GM18520 (cell line): ENCODE results near the gene PBX4.
"Not testable (repeated sequence)": the region's sequence is repeated elsewhere in the genome, so short reads cannot be mapped to it uniquely, and the experiment has no call there.

ENCODE experiments used
- ATAC-seq: cut with Tn5 transposase; IDR thresholded peaks from one replicate; pipeline ENCODE4 v1.9.1; 2021; ENCODE audit not compliant: unreplicated experiment

Gene PBX4

DNA sequence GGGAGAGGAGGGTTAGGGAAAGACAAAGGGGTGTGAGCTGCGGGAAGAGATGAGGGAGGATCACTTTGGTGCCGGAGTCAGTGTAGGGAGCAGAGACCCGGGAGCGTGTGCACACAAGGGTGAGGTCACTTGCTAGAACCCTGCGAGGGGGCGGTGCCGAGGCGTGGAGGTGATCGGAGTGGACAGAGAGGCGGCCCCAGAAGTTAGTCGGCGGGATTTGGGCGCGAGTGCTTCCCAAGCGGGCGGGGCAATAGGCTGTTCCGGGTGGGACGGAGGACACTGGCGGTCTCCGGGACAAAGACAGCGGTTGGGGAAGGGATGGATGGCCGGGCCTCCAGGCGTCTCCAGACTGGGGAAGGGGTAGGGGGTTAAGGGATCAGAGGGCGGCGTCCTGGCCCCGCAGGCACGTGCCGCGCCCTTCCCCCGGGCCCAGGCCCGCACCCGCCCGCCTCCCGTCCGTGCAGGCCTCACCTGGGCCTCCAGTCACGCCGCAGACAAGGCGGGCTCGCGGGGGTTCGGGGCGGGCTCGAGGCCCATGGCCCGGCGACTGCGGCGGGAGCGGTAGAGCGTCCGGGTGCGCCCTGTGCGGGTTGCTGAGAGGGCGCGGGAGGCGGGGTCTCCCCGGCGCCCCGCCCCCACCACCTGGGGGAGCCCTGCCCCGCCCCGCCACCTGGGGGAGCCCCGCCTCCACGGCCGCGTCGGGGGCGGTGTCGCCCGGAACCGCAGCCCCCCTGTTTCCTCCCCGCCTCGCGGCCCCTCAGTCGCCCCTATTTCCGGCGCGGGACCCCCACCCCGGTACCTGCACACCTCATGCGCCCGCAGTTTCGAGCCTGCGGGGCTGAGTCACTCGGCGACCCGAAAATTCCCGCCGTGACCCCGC, 9.4 kb upstream of the PBX4 start, which contains the start of gene LPAR2:
LPAR2 (minus strand) TSS at position 600 of the 880 bp plus-strand sequence. CDS start 945 bp downstream, outside the sequence.
- ATAC-seq, result peak; percentile 47

DNA sequence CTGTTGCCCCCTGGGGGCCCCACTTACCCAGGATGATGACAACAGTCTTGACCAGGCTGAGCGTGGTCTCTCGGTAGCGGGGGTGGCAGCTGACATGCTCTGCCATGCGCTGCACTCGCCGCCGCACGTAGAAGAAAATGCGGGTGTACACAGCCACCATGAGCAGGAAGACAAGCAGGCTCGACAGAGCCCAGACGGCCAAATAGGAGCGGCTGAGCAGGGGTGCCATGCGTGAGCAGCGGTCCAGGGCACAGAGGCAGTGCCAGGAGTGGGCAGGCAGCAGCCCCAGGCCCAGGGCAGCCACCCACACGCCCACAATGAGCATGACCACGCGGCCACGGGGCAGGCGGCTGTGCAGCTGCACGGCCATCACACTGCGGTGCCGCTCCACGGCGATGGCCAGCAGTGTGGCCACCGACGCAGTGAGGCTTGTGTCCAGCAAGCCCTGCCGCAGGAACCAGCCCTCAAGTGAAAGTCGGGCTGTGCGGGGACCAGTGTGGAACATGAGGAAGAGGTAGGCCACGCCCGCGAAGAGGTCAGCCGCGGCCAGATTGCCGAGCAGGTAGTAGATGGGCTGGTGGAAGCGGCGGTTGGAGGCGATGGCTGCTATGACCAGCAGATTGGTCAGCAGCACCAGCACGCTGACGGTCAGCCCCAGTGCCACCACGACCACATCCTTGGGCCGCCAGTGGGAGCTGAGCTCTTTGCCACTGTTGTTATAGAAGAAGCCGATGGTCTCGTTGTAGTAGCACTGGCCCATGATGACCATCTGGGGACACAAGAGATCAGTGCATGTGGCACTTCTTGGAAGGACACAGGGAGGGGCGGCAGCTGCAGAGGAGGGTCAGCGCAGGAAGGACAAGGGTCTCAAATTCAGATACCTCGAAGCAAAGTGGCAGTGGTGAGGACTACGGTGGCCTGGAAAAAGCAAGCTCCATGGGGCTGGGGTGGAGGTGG, 8.3 kb upstream of the PBX4 start:
- no peak for ATAC-seq

DNA sequence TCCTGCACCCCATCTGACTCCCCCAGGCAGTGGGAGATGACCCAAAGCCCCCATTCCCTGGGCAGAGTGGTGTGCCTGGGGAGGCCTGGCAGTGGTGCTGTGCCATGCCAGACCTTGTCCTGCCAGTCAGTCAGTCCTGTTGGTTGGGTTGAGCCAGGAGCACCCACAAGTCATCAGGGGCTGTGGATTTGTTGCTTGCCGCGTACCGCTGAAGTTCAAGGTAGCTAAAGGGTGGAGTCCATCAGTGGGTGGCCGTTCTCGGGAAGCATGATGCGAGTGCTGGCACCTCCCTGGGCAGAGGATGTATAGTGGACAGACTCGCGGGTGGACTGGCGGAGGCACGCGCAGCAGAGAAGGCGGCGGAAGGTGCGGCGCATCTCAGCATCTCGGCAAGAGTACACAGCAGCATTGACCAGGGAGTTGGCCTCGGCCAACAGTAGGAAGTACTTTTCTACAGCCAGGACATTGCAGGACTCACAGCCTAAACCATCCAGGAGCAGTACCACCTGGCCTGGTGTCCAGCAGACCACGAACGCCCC, 5.6 kb upstream of the PBX4 start:
- ATAC-seq, result no peak

DNA sequence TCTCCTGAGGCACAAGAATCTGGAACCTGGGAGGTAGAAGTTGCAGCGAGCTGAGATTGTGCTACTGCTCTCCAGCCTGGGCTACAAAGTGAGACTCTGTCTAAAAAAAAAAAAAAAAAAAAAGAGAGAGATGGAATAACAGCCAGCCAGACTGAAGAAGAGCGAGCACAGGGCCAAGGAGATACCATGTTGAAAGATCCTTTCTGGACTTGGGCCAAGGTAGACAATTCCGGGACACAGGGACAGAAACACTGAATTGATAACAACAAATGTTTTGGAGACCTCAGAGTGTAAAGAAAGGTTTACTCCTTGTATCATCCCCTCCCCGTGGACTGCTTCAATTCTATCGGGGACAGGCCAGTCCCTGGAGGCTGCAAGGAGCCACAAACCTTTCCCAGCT, 4.9 kb upstream of the PBX4 start:
- ATAC-seq, result no peak

DNA sequence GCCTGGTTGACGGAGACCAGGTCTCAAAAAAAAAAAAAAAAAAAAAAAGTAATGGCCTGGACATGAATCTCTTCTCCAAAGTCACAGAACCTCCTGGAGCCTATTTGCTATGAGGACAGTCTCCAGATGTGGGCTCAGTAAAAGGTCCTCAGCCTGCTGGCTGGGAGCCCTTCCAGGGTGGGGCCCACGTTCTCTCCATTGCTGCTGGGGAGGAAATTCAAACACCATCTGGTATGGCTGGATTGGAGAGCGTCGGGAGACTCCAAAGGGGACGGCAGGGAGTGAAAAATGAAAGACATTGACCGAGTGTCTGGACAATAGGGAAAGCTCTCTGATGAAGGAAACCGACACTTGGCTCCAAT, 1.3 kb upstream of the PBX4 start:
- ATAC-seq, result no peak

DNA sequence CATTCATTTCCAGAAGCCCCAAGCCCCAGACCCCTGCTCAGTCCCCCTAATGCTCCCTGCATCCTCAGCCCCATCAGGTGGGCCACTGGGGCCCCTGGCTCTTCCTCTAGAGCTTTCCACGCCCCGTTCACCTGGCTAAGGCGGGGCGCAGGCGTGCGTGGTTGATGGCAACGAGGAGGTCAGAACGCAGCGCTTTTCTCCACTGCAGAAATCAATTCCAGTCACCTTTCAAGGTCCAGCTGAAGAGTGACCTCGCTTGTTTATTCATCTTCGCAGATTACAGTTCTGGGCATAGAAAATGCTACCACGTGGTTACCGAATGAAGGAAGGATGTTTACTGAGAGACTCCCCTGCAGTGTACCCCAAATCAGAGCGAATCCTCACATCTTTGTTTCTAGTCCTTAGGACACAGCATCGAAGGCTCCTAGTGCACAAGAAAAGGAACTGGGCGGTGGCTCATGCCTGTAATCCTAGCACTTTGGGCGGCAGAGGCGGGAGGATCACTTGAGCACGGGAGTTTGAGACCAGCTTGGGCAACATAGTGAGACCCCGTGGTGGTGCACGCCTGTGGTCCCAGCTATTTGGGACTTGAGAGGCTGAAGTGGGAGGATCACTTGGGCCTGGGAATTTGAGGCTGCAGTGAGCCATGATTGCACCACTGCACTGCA, 828 bp upstream of the PBX4 start:
- no peak for ATAC-seq

DNA sequence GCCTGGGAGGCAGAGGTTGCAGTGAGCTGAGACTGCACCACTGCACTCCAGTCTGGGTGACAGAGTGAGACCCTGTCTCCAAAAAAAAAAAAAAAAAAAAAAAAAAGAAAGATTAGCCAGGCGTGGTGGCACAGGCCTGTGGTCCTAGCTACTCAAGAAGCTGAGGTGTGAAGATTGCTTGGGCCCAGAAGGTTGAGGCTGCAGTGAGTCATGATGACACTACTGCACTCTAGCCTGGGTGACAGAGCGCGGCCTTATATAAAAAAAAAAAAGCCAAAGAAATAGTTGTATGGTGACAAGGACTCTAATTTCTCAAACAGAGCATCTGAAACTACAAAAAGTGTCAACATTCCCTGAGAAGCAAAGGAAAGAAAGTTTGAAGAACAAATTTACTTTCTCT, 3.4 kb downstream of the PBX4 start:
- no peak for ATAC-seq

DNA sequence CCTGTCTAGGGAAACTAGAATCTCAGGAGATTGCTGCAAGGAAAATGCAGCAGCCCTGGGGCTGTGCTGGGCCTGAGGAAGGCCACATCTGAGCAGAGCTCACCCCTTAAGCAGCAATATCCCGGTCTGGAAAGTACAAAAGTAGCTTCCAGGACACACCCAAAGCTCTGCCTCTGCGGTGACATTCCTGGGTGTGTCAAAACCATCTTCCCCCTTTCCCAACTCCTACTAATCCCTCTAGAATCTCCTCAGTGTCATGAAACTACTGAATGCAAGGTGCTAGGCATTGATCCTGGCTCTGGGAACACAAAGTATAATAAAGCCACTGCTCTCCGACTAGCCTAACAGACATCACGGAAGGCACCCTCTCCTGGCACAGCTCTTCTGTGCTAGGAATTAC, 5.0 kb downstream of the PBX4 start:
- ATAC-seq, result no peak

DNA sequence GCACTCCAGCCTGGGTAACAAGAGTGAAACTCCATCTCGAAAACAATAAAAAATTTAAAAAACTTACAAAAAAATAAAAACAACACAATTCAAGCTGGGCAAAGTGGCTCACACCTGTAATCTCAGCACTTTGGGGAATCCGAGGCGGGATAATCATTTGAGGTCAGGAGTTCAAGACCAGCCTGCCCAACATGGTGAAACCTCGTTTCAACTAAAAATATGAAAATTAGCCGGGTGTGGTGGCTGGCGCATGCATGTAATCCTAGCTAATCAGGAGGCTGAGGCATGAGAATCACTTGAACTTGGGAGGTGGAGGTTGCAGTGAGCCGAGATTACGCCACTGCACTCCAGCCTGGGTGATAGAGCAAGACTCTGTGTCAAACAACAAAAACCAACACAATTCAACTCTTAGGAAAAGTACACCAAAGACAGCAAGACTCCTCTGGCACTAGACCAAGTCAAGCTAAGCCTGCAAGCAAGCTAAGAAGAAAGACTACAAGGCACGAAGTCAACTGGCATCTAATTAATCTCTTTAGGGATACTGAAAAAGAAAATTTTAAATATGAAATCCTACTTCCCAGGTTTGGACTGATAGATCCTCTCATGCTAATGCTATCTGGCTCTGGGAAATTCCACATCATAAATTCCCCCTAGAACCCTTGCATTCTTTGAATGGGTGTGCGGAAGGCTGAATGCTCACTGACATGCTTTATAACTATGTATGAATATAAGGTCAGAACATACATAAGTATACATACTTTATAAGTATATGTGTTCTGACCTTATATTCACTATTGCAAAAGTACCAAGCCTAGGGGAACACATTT, 7.9 kb downstream of the PBX4 start:
- no peak for ATAC-seq

DNA sequence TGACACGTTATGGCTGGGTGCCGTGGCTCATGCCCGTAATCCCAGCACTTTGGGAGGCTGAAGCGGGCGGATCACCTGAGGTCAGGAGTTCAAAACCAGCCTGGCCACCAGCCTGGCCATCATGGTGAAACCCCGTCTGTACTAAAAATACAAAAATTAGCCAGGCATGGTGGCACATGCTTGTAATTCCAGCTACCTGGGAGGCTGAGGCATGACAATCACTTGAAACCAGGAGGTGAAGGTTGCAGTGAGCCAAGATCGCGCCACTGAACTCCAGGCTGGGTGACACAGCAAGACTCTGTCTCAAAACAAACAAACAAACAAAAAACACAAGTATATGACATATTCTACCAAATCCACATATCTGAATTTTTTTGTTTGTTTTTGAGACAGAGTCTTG, 11.8 kb downstream of the PBX4 start:
- not testable (repeated sequence) for ATAC-seq

DNA sequence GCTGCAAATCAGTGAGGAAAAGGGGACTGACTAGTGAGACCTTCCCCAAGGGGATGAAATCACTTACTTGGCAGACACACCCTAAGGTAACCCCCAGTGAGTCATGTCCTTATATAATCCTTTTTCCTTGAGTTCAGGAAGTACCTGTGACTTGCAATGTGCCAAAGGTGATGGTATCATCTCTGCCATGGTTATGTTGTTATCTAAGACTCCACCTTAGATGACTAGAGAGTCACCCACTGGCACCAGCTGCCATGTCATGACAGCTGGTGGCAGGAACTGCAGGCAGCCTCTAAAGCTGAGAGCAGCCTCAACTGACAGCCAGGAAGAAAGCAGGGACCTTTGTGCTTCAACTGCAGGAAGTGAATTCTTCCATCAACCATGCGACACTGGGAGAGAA, 12.5 kb downstream of the PBX4 start:
- no peak for ATAC-seq

DNA sequence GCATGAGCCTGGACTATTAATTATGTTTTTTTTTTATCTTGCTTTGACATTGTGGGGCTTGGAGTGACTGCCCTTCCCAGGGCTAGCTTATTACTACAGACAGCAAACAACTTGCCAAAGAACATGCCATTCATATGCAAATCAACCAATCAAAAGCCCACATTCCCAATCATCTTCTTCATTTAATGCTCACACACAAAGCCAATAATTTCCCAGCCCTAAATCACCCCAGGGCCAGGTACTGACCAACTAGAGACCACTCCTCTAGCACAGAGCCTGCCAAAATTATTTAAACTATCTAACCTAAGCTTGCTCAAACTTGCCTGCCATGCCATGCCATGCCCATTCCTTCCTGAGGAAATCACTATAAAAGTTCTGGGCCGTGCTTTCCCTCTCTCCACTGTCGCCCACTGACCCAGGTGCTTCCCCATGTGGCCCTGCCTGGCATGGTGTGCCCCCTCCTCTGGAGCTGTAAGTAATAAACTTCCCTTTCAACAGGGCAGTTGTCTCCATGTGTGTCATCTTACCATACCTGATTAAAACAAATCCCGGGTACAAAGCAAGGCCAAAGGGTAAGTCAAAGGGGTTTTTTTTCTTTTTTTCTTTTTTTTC, 15.7 kb downstream of the PBX4 start:
- ATAC-seq, result no peak

DNA sequence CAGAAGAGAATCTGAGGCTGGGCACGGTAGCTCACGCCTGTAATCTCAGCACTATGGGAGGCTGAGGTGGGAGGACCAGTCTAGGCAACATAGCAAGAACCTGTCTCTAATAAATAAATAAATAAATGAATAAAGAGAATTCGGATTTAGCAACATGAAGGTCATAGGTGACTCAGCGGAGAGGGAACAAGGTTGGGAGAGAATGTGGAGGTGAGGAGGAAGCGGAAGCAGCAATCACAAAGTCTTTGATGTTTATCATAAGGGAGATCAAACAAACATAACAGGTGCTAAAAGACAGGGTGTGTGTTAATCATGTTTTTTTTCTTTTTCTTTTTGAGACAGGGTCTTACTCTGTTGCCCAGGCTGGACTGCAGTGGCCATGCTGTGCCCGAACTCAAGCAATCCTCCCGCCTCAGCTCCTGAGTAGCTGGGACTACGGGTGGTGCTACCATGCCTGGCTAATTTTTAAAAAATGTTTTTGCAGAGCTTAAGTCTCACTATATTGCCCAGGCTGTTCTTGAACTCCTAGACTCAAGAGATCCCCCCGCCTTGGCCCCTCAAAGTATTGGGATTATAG, 16.3 kb downstream of the PBX4 start:
- ATAC-seq, result no peak

DNA sequence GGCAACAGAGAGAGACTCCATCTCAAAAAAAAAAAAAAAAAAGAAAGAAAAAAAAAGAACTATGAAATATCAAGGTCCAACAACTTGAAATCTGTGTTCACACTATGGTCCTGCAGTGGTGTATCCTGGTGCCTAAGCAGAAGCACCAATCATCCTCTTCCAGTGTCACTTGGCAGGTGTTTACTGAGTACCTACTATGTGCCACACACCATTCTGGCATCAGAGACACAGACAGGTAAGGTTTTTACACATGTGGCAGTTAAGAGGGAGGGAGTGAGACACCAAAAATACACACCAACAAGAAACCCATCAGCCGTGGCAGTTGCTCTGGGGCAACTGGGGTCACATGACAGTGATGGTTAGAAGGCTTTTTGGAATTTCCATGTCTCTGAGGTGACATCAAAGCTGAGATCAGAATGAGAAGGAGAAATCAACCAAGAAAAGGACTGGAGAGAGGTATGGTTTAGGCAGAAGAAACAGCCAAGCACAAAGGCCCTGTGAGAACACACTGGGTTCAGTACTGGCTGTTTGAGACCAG, 17.6 kb downstream of the PBX4 start:
- no peak for ATAC-seq

DNA sequence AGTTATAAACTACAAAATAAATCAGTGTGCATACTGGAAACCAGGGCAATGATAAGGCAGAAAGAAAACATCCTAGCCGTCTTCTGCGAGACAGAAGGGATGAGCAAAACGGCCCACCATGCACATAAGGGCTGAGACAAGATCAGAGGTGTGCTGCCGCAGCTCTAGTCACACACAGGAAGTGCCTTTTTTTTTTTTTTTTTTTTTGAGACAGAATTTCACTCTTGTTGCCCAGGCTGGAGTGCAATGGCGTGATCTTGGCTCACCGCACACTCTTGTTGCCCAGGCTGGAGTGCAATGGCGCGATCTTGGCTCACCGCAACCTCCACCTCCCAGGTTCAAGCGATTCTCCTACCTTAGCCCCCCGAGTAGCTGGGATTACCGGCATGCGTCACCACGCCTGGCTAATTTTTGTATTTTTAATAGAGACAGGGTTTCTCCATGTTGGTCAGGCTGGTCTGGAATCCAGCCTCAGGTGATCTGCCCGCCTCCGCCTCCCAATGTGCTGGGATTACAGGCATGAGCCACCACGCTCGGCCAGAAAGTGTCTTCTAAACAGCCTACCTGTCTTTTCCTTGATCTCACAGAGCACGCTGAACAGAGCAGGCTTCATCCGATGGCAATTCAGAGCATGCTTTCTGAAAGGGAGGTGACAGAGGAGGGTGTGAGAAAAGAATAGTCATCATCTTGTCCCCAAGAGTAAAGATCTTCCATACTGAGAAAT, 19.6 kb downstream of the PBX4 start:
- ATAC-seq, result not testable (repeated sequence)

DNA sequence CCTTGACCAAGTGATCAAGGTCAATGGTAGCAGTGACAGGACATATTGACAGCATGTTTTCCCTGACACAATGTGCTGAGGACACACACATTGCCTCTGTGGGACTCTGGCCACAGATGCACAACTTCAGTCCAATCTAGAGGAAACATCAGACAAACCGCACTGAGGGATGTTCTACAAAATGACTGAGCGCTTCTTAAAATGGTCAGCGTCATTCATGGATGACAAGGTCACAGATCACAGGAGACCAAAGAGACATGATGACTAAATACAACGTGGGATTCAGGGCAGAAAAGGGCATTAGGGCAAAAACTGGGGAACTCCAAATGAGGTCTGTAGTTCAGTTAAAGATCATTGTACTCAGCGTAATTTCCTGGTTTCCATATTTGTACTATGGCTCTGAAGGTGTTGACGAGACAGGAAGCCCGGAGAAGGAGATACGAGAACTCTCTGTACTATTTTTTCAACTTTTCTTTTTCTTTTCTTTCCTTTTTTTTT, 20.6 kb downstream of the PBX4 start:
- peak; percentile 58 for ATAC-seq

DNA sequence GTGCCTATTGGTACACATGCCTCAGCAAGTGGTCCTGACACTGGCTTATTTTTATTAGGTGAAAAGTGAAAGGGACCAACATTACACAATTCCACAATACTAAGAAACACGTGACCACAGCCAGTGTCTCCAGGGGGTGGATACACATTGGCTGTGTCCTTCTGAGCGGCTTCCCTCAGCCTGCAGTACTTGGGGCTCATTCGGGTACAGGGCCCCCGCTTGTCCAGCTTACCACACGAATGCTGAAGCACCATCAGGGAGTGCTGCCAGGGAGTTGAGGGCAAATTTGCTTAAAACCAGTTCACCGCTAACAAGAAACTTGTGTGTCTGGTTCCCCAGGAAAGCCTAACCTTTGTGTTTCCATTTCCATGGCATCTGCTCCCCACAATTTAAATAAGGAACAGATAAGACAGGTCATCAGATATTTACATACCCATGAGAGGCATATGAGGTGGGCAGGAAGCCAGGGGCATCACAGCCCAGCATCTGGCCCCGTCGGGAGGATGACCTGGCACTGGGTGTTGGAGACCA, 23.3 kb downstream of the PBX4 start:
- ATAC-seq, result no peak

DNA sequence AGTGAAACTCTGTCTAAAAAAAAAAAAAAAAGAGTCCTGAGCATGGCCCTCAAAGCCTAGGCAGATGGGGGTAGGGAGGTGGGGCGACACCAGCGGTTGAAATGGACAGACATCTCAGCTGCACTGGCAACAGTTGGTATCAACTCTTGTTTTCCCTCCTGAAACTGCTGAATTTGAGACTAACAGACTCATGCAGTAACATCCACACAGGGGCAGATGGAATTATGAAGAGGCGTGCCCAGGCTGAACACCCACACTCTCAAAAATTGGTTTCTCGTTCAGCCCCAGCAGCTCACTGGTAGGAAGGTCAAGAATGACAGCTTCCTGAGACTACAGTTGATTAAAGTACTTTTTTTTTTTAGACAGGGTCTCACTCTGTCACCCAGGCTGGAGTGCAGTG, 24.1 kb downstream of the PBX4 start:
- no peak for ATAC-seq
